ENCODE measurements around the gene NTM. TPM values are rescaled to one million over a fixed set of nuclear protein-coding genes. Genes with fewer than 3 reads are reported as not detected.

Gene NTM
- total RNA-seq, 1 donor from 2014 or later, result not detected

DNA sequence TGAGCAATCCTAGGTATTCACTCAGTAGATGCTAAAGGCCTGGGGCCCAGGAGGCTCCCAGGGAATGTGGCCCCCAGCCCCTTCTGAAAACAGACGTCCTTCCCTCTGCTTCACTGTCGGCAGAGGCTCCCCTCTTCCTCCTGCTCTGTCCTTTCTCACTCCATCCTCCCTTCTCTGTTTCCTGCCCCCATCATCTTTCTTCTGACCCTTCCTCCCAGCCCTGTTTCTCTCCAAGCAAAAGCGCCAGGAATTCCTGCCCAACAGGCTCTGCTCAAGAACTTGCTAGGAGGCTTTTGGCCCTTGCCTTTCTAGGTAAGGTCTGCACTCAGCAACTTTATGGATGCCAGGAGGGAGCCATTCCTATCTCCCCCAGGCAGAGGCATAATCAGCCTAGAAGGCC is 300.5 kb downstream of the NTM start:
- DNase-seq, result no peak
- ChIA-PET POLR2A (no interaction called here), CTCF (no interaction called here)
- Mint-ChIP-seq H3K27me3 (no peaks in the 10 kb centered on the region), H3K27ac (no peak overlapping the region), H3K36me3 (ENCODE audit: low read depth) (no peaks in the 10 kb centered on the region), H3K4me3 (no peak overlapping the region), H3K4me1 (peaks cover 6% of the 10 kb centered on the region), H3K9me3 (no peaks in the 10 kb centered on the region)
- intact Hi-C loops (cut with micrococcal nuclease), result no loop called here
- no peak for ATAC-seq (ENCODE audit: low read depth)
- TF ChIP-seq, protein P1, sequence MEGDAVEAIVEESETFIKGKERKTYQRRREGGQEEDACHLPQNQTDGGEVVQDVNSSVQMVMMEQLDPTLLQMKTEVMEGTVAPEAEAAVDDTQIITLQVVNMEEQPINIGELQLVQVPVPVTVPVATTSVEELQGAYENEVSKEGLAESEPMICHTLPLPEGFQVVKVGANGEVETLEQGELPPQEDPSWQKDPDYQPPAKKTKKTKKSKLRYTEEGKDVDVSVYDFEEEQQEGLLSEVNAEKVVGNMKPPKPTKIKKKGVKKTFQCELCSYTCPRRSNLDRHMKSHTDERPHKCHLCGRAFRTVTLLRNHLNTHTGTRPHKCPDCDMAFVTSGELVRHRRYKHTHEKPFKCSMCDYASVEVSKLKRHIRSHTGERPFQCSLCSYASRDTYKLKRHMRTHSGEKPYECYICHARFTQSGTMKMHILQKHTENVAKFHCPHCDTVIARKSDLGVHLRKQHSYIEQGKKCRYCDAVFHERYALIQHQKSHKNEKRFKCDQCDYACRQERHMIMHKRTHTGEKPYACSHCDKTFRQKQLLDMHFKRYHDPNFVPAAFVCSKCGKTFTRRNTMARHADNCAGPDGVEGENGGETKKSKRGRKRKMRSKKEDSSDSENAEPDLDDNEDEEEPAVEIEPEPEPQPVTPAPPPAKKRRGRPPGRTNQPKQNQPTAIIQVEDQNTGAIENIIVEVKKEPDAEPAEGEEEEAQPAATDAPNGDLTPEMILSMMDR (IDR thresholded peaks at IDR 0.05), result no peak

DNA sequence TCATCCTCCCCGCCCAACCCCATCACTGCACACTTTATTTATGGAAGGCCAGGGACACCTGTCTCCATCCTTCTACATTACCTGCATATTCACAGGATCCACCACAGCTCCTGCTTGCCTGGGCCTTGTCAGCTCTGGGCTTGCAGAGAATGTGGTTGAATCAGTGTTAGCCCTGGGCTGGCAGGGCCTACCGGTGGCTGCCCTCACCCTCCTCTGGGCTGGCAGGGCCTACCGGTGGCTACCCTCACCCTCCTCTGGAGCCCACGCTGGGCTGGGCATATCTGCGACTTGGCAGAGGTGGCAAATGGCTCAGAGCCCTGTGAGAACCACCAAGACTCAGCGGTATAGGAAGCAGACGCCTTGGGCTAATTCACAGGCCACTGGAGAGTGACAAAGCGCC is 300.9 kb downstream of the NTM start:
- H3K9me3 Mint-ChIP-seq, result no peaks in the 10 kb centered on the region
- no peak overlapping the region for H3K4me3 Mint-ChIP-seq
- DNase-seq (no peak), ATAC-seq (ENCODE audit: low read depth) (no peak)
- no peaks in the 10 kb centered on the region for H3K27me3 Mint-ChIP-seq
- no peak overlapping the region for H3K27ac Mint-ChIP-seq
- CTCF ChIA-PET, result no interaction called here
- POLR2A ChIA-PET, result no interaction called here
- peaks cover 6% of the 10 kb centered on the region for H3K4me1 Mint-ChIP-seq
- intact Hi-C loops (cut with micrococcal nuclease), result no loop called here
- TF ChIP-seq, protein P1 (IDR thresholded peaks at IDR 0.05), result no peak
- H3K36me3 Mint-ChIP-seq (ENCODE audit: low read depth), result no peaks in the 10 kb centered on the region

DNA sequence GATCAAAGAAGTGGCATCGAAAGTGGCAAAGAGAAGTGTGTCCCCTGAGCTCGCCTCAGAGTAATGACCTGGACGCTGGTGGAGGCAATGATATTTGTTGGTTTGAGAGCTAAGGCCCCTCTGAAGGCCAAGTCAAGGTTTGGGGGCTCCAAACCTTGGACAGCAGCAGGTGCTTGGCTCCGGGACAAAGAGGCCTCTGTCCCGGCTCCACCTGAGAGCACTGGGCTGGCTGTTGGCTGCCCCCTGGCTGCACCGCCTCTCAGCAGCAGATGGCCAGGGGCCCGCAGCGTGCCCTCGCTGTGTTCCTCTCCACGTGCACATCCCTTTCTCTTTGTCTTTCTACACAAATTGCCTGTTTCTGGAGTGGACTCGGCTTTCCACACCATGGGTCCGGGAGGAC is 301.3 kb downstream of the NTM start:
- POLR2A ChIA-PET, result no interaction called here
- ATAC-seq (ENCODE audit: low read depth) (no peak), DNase-seq (no peak)
- TF ChIP-seq, protein P1 (IDR thresholded peaks at IDR 0.05), result no peak
- intact Hi-C loops (cut with micrococcal nuclease), result no loop called here
- no peak overlapping the region for H3K4me3 Mint-ChIP-seq
- no peaks in the 10 kb centered on the region for H3K9me3 Mint-ChIP-seq
- no peak overlapping the region for H3K27ac Mint-ChIP-seq
- no peaks in the 10 kb centered on the region for H3K36me3 Mint-ChIP-seq (ENCODE audit: low read depth)
- CTCF ChIA-PET, result no interaction called here
- no peaks in the 10 kb centered on the region for H3K27me3 Mint-ChIP-seq
- H3K4me1 Mint-ChIP-seq, result peaks cover 6% of the 10 kb centered on the region

DNA sequence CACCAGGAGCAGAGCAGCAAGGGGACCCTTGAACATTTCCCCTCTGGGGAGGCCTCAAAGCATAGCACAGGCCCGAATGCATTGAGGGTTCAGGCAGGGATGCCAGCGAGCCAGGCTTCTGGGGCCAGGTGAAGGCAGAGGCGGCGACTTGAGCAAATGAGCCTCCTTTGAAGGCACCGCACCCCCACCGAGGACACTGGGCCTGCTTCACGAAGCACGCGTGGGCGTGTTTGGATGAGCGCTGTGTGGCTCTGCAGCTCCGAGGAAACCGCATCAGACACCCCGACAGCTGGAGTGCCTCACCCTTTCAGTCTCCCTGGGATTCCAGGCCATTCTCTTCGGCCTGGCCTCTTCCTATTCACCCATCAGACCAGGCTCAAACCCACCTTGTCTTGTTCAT is 301.8 kb downstream of the NTM start:
- no peak for ATAC-seq (ENCODE audit: low read depth)
- CTCF ChIA-PET, result no interaction called here
- DNase-seq, result no peak
- H3K4me1 Mint-ChIP-seq, result peaks cover 6% of the 10 kb centered on the region
- no peaks in the 10 kb centered on the region for H3K27me3 Mint-ChIP-seq
- H3K36me3 Mint-ChIP-seq (ENCODE audit: low read depth), result no peaks in the 10 kb centered on the region
- no peak overlapping the region for H3K4me3 Mint-ChIP-seq
- H3K27ac Mint-ChIP-seq, result no peak overlapping the region
- TF ChIP-seq, protein P1 (IDR thresholded peaks at IDR 0.05), result no peak
- H3K9me3 Mint-ChIP-seq, result no peaks in the 10 kb centered on the region
- intact Hi-C loops (cut with micrococcal nuclease), result no loop called here
- POLR2A ChIA-PET, result no interaction called here

DNA sequence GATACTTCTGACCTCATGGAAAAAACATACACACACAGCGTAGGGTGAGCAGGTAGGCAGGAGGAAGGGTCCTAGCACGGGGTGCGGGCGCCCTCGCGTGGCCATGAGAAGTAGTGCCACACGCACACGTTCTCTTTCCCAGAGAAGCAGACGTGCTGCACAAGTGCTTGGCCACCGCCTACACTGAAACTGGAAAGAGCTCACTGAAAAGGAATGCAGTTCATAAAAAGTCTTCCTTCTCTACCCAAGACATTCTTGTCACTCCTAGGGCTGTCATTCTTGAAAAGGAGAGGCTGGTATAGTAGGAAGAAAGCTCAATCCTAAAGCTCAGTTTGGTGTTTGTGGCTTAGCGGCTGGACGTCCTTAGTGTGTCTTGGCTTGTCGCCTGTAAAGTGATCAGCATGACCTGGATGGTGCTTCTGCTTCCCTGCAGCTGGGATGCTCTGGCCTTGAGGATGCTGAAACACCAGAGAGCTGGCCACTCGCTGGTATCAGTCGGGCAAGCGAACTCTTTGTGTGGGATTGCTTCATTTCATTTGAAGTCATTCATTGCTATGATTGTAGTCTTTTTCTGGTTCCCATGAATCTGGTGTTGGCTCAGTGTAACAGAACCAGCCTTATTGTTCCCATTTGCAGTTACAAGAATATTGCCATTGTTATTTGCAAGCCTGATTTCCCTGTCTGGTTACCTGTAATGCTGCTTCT is 303.8 kb downstream of the NTM start:
- CTCF ChIA-PET, result interaction anchor here (1.0 to 1.6 kb wide), 2 partner anchors 17 to 610 kb away, joined by 3 to 10 read pairs; no protein-coding TSS in a partner anchor

More for the DNA sequence above, 303.8 kb downstream of the NTM start:
- ATAC-seq (ENCODE audit: low read depth) (no peak), DNase-seq (no peak)
- Mint-ChIP-seq H3K4me3 (no peak overlapping the region), H3K9me3 (no peaks in the 10 kb centered on the region), H3K4me1 (no peaks in the 10 kb centered on the region), H3K36me3 (ENCODE audit: low read depth) (no peaks in the 10 kb centered on the region), H3K27me3 (no peaks in the 10 kb centered on the region), H3K27ac (no peak overlapping the region)
- TF ChIP-seq, protein P1 (IDR thresholded peaks at IDR 0.05), result peak; percentile 38
- intact Hi-C loops (cut with micrococcal nuclease), result no loop called here
- POLR2A ChIA-PET, result no interaction called here
